HG02943 (cell line): ENCODE data around the gene TIA1.
A peak's percentile ranks its signal among the peaks of the same experiment; 100 is the strongest.
"Not testable (repeated sequence)": the region's sequence is repeated elsewhere in the genome, so short reads cannot be mapped to it uniquely, and the experiment has no call there.

ENCODE experiments used
- ATAC-seq: cut with Tn5 transposase; IDR thresholded peaks from one replicate; pipeline ENCODE4 v1.9.1; 2021; ENCODE audit warnings: mild to moderate bottlenecking, low read depth, moderate library complexity; ENCODE audit not compliant: unreplicated experiment

Gene TIA1

GRCh38 chr2:70226781-70227180 is 21.6 kb downstream of the TIA1 start:
- no peak for ATAC-seq

- ATAC-seq, result not testable (repeated sequence)
Measured at GRCh38 chr2:70223305-70223704, 25.1 kb downstream of the TIA1 start.

GRCh38 chr2:70214953-70215549 is 33.4 kb downstream of the TIA1 start:
- ATAC-seq, result no peak

DNA sequence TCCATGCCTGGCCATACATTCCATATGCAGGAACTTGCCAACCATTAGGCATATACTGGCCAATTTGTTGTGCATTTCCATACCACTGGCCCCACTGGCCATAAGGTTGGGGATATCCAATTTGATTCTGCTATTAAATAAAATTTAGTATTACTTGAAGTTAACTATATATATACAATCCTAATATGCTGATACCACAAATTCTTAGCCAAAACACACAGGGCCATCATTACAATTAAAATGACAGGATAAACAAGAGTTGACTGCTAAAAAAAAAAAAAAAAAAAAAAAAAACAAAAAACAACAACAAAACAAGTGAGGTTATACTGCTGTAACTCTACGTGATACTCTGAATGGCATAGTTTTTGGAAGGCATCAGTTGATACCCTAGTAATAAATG is 34.1 kb downstream of the TIA1 start:
- ATAC-seq, result no peak

DNA sequence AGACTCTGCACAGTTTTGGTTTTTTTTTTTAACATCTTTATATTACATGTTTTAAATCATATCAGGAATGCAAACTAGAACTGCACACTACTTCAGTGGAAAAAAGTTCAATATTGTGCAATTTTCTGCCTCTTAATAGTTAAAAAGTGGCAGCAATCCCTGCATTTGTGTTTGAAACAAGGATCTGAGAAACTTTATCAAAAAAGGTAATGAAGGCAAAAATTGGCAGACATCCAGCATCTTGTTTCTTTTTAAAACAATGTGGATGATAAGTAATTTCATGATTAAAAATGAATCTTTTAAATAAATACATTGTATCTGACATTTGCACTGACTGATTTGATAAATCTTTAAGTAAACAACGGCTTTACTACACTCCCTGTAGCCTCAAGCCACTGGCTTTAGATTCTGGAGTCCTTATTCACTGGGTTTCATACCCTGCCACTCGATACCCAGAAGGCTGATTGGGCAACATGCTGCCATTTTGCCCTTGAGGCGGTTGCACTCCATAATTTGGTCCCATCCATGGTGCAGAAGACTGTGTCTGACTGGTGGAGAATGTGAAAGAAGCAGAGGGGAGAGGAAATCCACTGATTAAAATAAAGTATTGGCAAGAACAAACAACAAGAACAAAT is 36.0 kb downstream of the TIA1 start:
- no peak for ATAC-seq

DNA sequence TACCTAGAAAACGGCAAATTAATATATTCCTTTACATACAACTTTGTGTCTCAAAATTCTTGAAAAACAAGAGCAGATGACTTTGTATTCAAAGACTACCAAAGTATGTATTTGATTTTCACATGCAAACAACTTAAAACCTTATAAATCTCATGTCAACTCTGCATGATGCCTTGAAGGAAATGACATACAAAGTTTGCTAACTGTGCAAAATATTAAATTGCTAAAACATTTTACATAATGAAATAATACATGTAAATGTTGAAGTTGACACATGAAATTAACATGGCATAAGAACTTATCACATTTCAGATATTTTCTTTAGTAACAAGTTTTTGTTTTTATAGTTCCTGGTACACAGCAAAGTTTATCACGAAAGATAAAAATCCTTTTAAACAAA is 36.8 kb downstream of the TIA1 start:
- no peak for ATAC-seq

GRCh38 chr2:70204452-70204851 is 44.0 kb downstream of the TIA1 start:
- ATAC-seq, result no peak

DNA sequence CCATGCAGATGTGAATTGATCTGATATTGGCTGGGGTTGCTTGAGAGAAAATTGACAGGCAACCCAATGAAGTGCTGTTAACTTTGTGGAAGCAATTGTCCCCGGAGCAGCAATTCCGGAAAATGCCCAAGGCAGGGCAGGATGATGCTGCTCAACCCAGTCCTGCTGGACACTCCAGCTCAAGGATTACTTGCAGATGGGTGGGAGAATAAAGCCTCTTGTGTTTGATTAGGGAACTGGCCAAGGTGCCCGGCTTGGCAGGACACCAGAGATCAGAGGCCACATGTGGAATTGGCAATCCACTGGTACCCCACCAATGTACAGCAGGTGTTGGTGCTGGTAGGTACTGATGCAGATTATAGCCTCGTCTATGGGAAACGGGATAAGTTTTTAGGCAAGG is 45.3 kb downstream of the TIA1 start:
- no peak for ATAC-seq

DNA sequence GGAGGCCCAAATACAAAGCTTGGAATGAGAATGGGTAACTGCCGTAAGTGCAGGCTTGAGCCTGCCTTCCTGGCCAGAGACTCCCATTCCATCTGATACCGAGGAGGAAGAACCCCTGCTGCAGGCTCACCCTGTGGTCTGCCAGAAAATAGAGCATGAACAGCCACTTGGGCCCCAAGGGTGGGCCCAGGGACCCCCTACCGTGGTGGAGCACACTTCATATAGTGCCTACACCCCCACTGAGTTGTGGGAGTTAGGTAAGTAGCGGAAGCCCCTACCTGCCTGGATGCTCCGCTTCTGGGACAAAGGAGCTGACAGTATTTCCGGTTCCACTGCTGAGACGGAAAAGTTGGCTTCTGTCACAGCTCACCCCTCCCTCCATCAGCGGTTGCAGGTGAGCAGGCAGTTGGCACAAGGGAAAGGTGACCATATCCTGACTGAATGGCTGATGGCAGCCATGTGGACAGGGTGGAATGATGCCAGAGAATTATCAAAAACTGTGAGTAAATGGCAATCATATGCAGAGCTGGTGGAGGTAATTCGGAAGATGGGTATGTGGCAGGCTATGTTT is 46.1 kb downstream of the TIA1 start:
- ATAC-seq, result no peak

DNA sequence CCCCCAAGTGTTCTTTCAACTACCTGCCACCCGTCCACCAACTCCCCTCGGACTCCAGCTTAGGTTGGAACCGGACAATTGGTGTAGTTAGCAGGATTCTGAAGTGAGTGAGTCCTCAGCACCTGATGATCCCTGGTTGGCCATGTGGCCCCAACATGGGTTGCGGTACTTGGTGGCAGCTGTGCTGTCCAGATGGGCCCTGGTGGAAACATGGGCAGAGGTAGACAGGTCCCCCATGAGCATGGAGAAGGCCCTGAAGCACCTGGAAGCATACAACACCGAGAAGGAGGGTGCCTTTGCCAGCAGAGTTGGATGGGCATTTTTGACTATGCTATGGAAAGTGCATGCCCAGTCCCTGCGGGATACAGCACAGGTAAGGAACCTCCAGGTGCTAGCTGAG is 46.6 kb downstream of the TIA1 start:
- no peak for ATAC-seq

DNA sequence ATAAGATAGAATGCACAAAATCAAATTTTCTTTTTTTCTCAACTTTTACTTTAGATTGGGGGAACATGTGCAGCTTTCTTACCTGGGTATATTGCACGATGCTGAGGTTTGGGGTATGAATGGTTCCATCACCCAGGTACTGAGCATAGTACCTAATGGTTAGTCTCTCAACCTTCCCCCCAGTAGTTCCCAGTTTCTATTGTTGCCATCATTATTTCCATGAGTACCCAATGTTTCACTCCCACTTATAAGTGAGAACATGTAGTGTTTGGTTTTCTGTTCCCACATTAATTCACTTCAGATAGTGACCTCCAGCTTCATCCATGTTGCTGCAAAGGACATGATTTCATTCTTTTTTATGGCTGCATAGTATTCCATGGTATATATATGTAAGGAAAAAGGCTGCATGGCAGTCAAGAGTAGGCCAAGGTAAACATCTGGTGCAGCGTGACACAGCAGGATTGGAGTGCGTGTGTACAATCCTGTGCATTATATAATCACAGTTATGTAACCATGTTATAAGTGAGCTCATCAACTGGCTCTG is 47.1 kb downstream of the TIA1 start:
- ATAC-seq, result no peak

- no peak for ATAC-seq
Measured at GRCh38 chr2:70199320-70199864, 49.0 kb downstream of the TIA1 start.

- no peak for ATAC-seq
Measured at GRCh38 chr2:70192516-70192915, 55.9 kb downstream of the TIA1 start.

DNA sequence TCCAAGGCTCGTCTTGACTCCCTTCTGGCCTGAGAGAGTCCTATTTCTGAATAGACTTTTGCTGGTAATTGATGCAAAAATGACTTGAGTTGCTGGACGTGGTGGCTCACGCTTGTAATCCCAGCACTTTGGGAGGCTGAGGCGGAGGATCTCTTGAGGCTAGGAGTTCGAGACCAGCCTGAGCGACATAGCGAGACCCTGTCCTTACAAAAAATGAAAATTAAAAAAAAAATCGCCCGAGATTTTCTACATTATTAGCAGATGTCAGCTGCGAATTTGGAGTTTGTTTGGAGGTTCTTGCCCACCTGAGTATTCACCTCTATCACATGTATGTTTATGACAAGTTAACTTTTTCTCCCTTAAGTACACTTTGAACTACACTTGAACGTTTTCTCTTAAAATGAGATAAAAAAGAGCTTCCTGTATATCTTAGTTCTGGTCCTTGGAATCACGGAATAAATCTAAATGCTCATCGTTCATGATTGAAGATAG is 57.1 kb downstream of the TIA1 start:
- no peak for ATAC-seq

DNA sequence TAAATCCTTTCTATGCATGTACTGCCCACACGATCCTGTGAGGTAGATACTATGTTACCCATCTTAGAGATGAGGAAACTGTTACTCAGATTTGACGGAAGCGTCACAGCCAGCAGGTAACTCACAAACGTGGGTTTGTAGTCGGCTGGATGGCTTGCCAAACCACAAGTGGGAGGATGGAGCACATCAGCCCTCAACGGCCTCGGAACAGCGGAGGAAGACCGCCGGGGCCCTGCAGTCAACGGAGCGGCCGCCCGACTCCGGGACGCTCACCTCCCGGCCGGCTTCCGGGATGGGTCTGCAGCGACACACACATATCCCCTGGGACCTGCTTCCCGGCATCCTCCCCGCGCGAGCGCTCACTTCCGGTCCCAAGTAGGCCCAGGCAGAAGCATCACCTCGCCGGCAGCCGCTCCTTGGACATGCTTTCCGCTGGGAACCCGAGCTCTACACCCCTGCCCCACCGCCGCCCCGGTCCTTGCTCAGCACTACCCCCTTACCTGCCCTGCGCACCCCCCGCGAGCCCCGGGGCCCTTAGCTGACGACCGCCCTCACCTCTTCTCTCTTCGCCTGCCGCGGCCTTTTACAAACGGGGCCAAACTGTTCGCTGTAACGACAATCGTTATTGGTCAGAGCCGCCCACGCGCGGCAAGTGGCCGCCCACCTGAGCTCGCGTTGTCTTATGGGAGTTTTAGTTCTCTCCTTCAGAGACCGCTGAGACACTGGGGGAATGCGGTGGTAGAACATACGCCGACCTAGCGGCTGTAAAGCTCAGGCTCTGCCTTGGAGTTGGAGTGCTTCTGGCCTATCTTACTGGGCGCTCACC is 57.8 kb downstream of the TIA1 start, which contains the start of gene C2orf42:
TSS of gene C2orf42 (minus strand) at position 602 of the 826 bp plus-strand sequence. CDS start 9,034 bp downstream, outside the sequence.
- peak; percentile 85 for ATAC-seq

GRCh38 chr2:70188460-70188859 is 60.0 kb downstream of the TIA1 start:
- no peak for ATAC-seq

- not testable (repeated sequence) for ATAC-seq
Measured at GRCh38 chr2:70187170-70187569, 61.3 kb downstream of the TIA1 start.

DNA sequence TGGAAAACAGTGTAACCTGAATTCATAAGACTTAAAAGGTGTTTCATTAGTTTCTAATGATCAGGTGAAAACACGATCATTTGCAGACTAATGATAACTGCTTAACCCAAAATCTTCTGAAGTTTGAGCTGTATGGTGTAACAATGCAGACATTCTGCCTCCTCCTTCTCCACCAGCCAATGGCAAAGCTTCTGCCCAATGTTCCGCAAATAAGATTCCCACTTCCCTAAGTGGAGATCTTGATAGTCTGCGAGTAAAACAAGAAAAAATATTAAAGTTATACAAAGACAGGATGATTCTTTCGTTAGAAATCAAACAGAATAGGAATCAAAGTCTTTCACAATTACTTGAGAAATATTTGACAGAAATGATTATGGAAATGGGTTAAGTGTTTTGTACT is 65.7 kb downstream of the TIA1 start:
- ATAC-seq, result no peak

DNA sequence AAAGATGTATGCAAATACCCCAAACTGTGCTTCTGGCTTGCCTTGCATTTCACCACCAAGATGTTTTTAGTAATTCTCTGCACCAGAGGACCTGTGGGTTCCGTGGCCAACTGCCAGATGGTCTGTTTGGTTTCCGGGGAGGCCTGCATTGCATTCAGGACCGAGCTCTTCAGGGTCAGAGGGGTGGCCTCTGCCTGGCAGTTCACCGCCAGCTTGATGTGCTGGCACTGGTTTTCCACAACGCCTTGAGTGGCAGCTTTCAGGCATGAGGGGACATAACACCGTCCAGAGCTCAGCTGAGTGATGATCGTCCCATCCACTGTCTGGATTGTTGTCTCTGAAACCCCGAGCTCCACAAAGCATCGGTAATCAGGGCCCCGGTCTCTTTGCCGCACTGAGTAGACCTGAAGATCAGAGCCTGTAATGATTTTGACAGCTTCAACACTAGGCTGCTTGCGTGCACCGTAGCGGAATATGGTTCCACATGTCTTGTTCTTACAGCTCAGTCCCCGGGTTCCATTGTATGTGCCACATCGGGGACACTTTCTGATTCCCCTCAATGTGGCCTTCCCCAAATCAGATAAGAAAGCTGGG is 67.0 kb downstream of the TIA1 start:
- ATAC-seq, result no peak

GRCh38 chr2:70173520-70173919 is 74.9 kb downstream of the TIA1 start:
- ATAC-seq, result no peak
